ENCODE data around the gene CYBA. TPM values are rescaled to one million over a fixed set of nuclear protein-coding genes. Genes with fewer than 3 reads are reported as not detected.

Gene CYBA
- total RNA-seq, 3 donors from 2014 or later: 138 to 194 (median 180) TPM

- DNase-seq (ENCODE audit: low spot score in 2 of 2): no peak
- Histone ChIP-seq H3K36me3 (no peaks in the 10 kb centered on the region), H3K9me3 (no peaks in the 10 kb centered on the region), H3K4me1 (no peaks in the 10 kb centered on the region), H3K27ac (no peak overlapping the region), H3K4me3 (no peak overlapping the region), H3K27me3 (no peaks in the 10 kb centered on the region)
- TF ChIP-seq, protein P1, sequence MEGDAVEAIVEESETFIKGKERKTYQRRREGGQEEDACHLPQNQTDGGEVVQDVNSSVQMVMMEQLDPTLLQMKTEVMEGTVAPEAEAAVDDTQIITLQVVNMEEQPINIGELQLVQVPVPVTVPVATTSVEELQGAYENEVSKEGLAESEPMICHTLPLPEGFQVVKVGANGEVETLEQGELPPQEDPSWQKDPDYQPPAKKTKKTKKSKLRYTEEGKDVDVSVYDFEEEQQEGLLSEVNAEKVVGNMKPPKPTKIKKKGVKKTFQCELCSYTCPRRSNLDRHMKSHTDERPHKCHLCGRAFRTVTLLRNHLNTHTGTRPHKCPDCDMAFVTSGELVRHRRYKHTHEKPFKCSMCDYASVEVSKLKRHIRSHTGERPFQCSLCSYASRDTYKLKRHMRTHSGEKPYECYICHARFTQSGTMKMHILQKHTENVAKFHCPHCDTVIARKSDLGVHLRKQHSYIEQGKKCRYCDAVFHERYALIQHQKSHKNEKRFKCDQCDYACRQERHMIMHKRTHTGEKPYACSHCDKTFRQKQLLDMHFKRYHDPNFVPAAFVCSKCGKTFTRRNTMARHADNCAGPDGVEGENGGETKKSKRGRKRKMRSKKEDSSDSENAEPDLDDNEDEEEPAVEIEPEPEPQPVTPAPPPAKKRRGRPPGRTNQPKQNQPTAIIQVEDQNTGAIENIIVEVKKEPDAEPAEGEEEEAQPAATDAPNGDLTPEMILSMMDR (IDR thresholded peaks at IDR 0.05): no peak
- TF ChIP-seq POLR2A (IDR thresholded peaks at IDR 0.05) (no peak), POLR2AphosphoS5 (IDR thresholded peaks at IDR 0.05) (no peak)
- intact Hi-C loops (cut with DNase I; ENCODE audit: low total_unique reads): no loop called here
These were observed 10.6 kb upstream of the CYBA start for GRCh38 chr16:88661468-88661867.

DNA sequence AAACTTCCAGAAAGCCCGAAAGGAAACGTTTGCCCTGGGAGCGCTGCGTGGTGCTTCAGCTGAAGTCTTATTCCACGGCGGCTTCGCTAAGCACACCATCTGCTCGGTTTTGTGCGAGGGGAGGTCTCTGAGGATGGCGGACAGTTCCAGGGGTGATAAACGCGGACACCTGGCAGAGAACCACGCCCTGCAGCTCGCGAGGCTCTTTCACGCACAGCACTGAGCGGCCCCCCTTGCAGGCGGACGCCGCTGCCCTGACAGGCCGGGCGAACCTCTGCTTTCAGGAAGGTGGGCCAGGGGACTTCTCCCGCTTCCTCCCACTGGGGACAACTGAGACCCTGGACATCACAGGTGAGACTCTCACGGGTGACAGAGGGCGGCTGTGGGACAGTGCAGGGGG is 8.3 kb upstream of the CYBA start:
- no peaks in the 10 kb centered on the region for H3K9me3 ChIP-seq
- H3K4me1 ChIP-seq: no peaks in the 10 kb centered on the region
- H3K4me3 ChIP-seq: no peak overlapping the region
- no peak for TF ChIP-seq POLR2A (IDR thresholded peaks at IDR 0.05)
- TF ChIP-seq, protein P1 (IDR thresholded peaks at IDR 0.05): no peak
- H3K36me3 ChIP-seq: no peaks in the 10 kb centered on the region
- intact Hi-C loops (cut with DNase I; ENCODE audit: low total_unique reads): no loop called here
- H3K27ac ChIP-seq: no peak overlapping the region
- no peak for DNase-seq (ENCODE audit: low spot score in 2 of 2)
- H3K27me3 ChIP-seq: no peaks in the 10 kb centered on the region

- H3K36me3 ChIP-seq: no peaks in the 10 kb centered on the region
- no peak overlapping the region for H3K27ac ChIP-seq
- no peaks in the 10 kb centered on the region for H3K27me3 ChIP-seq
- intact Hi-C loops (cut with DNase I; ENCODE audit: low total_unique reads): no loop called here
- H3K4me3 ChIP-seq: no peak overlapping the region
- H3K9me3 ChIP-seq: no peaks in the 10 kb centered on the region
- DNase-seq (ENCODE audit: low spot score in 2 of 2): no peak
- no peaks in the 10 kb centered on the region for H3K4me1 ChIP-seq
- TF ChIP-seq POLR2A (IDR thresholded peaks at IDR 0.05) (no peak), POLR2AphosphoS5 (IDR thresholded peaks at IDR 0.05) (no peak)
- TF ChIP-seq, protein P1 (IDR thresholded peaks at IDR 0.05): no peak
These were observed 7.9 kb upstream of the CYBA start for GRCh38 chr16:88658714-88659113.

GRCh38 chr16:88657371-88657770 is 6.5 kb upstream of the CYBA start:
- DNase-seq (ENCODE audit: low spot score in 2 of 2): no peak
- H3K9me3 ChIP-seq: no peaks in the 10 kb centered on the region
- H3K4me3 ChIP-seq: no peak overlapping the region
- intact Hi-C loops (cut with DNase I; ENCODE audit: low total_unique reads): no loop called here
- no peaks in the 10 kb centered on the region for H3K36me3 ChIP-seq
- no peaks in the 10 kb centered on the region for H3K27me3 ChIP-seq
- TF ChIP-seq POLR2A (IDR thresholded peaks at IDR 0.05): no peak
- TF ChIP-seq, protein P1 (IDR thresholded peaks at IDR 0.05): no peak
- H3K27ac ChIP-seq: no peak overlapping the region
- no peaks in the 10 kb centered on the region for H3K4me1 ChIP-seq

DNA sequence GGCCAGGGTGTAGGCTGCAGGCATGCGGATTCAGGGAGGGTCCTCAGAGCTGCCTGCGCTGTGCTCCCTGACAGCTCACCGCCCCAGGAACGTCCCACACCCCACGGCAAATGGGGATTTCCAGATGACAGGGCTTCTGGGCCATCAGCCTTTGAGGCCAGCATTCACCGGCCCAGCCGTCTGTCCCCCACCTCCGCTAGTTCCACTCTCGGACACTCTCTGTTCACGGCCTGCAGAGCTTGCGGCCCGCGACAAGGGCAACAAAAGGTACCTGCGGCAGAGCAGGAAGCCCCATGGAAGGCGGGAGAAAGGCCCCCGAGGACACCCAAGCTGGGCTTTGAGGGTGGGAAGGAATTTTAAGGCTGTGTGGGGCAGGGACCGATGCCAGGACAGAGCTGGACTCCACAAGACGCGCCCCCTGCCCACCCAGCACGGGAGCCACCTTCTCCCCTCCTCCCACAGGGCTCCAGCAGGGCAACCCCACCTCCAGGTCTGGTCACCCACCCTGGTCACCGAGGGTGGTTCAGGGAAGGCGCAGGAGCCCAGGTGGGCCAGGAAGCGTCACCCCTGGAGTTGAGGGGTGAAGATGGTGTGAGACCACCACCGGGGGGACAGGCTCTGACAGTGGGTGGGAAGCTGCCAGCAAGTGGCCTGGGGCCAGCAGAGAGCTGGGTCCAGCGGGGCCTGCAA is 5.6 kb upstream of the CYBA start:
- H3K4me1 ChIP-seq: no peaks in the 10 kb centered on the region
- DNase-seq (ENCODE audit: low spot score in 2 of 2): no peak
- H3K27me3 ChIP-seq: no peaks in the 10 kb centered on the region
- no peaks in the 10 kb centered on the region for H3K9me3 ChIP-seq
- no peak overlapping the region for H3K4me3 ChIP-seq
- TF ChIP-seq POLR2AphosphoS5 (IDR thresholded peaks at IDR 0.05) (no peak), POLR2A (IDR thresholded peaks at IDR 0.05) (no peak)
- TF ChIP-seq, protein P1 (IDR thresholded peaks at IDR 0.05): no peak
- H3K27ac ChIP-seq: no peak overlapping the region
- intact Hi-C loops (cut with DNase I; ENCODE audit: low total_unique reads): no loop called here
- H3K36me3 ChIP-seq: no peaks in the 10 kb centered on the region

Measured in breast epithelium (tissue), 4 donors.